ENCODE data around the gene ZFP90.

ZFP90 gene

GRCh38 chr16:68508641-68509240 is 30.4 kb upstream of the ZFP90 start:
- H3K27ac ChIP-seq, result no peak overlapping the region
- no peak for TF ChIP-seq ZFX (IDR thresholded peaks at IDR 0.05)
- no peak for TF ChIP-seq CTCF (conservative IDR thresholded peaks at IDR 0.05)

GRCh38 chr16:68509381-68509780 is 29.7 kb upstream of the ZFP90 start:
- no peak overlapping the region for H3K27ac ChIP-seq
- no peak for TF ChIP-seq CTCF (conservative IDR thresholded peaks at IDR 0.05)
- no peak for TF ChIP-seq ZFX (IDR thresholded peaks at IDR 0.05)

GRCh38 chr16:68510775-68511174 is 28.3 kb upstream of the ZFP90 start:
- no peak for TF ChIP-seq CTCF (conservative IDR thresholded peaks at IDR 0.05)
- no peak for TF ChIP-seq ZFX (IDR thresholded peaks at IDR 0.05)
- no peak overlapping the region for H3K27ac ChIP-seq

GRCh38 chr16:68512183-68512582 is 26.9 kb upstream of the ZFP90 start:
- no peak for TF ChIP-seq ZFX (IDR thresholded peaks at IDR 0.05)
- no peak for TF ChIP-seq CTCF (conservative IDR thresholded peaks at IDR 0.05)
- H3K27ac ChIP-seq, result no peak overlapping the region

- no peak overlapping the region for H3K27ac ChIP-seq
- TF ChIP-seq CTCF (conservative IDR thresholded peaks at IDR 0.05), result no peak
- no peak for TF ChIP-seq ZFX (IDR thresholded peaks at IDR 0.05)
These were observed 26.3 kb upstream of the ZFP90 start for GRCh38 chr16:68512742-68513141.

- H3K27ac ChIP-seq, result no peak overlapping the region
- TF ChIP-seq ZFX (IDR thresholded peaks at IDR 0.05), result no peak
- TF ChIP-seq CTCF (conservative IDR thresholded peaks at IDR 0.05), result no peak
These were observed 24.6 kb upstream of the ZFP90 start for GRCh38 chr16:68514511-68514910.

- no peak overlapping the region for H3K27ac ChIP-seq
- no peak for TF ChIP-seq ZFX (IDR thresholded peaks at IDR 0.05)
- no peak for TF ChIP-seq CTCF (conservative IDR thresholded peaks at IDR 0.05)
These were observed 21.4 kb upstream of the ZFP90 start for GRCh38 chr16:68517606-68518166.
